Spleen (tissue), 7 donors: ENCODE results near the gene COL8A1.

Experiments
- CTCF ChIP-seq, 11 experiments: fragments of 200-600 bp in 7 of 11; fragments of 450-650 bp in 4 of 11; sonication (generic) in 4 of 11; IDR thresholded peaks in 8 of 11; conservative IDR thresholded peaks in 3 of 11; 1 replicate in 7 of 11; 2 replicates in 4 of 11; pipeline versions ENCODE4 v1.4.0 to v1.8.0; 2016 to 2021; ENCODE audit warnings: antibody characterized with exemption in 11 of 11, inconsistent platforms in 4 of 11, mild to moderate bottlenecking in 1 of 11
- POLR2AphosphoS5 ChIP-seq, 3 donors: sonication (generic); formaldehyde crosslinking; IDR thresholded peaks; one replicate each; pipeline ENCODE4 v1.5.1; 2017; ENCODE audit warnings: antibody characterized with exemption in 3 of 3
- donor health status: DM: no; HTN: no; CAD: no; lungs with moderate emphysema.
- donor health status: DM: no; HTN: no; CAD: no.
- donor health status: DM: no; HTN: no; CAD: no.

- TF ChIP-seq CTCF (IDR thresholded peaks at IDR 0.05 in 8 of 11, conservative IDR thresholded peaks at IDR 0.05 in 3 of 11) (no peak), POLR2AphosphoS5 (IDR thresholded peaks at IDR 0.05) (no peak)
These were observed 60.5 kb downstream of the COL8A1 start for GRCh38 chr3:99698932-99699331.
